Liver (tissue), 9 donors: Measurements from ENCODE around the gene RCN2. TPM values are rescaled to one million over a fixed set of nuclear protein-coding genes. Genes with fewer than 3 reads are reported as not detected.

Source experiments
- DNase-seq: peaks from one replicate; pipeline ENCODE4 v3.0.0-alpha.2; 2017; ENCODE audit warnings: low spot score
- H3K27ac ChIP-seq, 2 donors: one replicate each; pipeline ENCODE4 v1.7.0; 2013; ENCODE audit warnings: inconsistent platforms in 2 of 2, low read length in 2 of 2, control low read depth in 1 of 2, low read depth in 1 of 2, mild to moderate bottlenecking in 1 of 2
- H3K27me3 ChIP-seq, 4 donors: one replicate each; pipeline versions ENCODE4 v1.6.1 to v1.7.0; 2013; ENCODE audit warnings: low read length in 3 of 4, inconsistent platforms in 1 of 4, mild to moderate bottlenecking in 1 of 4, moderate library complexity in 1 of 4; ENCODE audit not compliant: control insufficient read depth in 4 of 4, insufficient read depth in 4 of 4
- H3K36me3 ChIP-seq, 4 donors: one replicate each; pipeline versions ENCODE4 v1.6.1 to v1.7.0; 2013; ENCODE audit warnings: low read length in 3 of 4, mild to moderate bottlenecking in 3 of 4, low read depth in 1 of 4, moderate library complexity in 1 of 4; ENCODE audit not compliant: control insufficient read depth in 4 of 4, insufficient read depth in 3 of 4
- H3K4me1 ChIP-seq, 4 donors: one replicate each; pipeline versions ENCODE4 v1.6.1 to v1.7.0; 2013; ENCODE audit warnings: low read length in 3 of 4, mild to moderate bottlenecking in 3 of 4, moderate library complexity in 1 of 4; ENCODE audit not compliant: control insufficient read depth in 4 of 4, insufficient read depth in 4 of 4
- H3K4me3 ChIP-seq, 3 donors: one replicate each; pipeline versions ENCODE4 v1.6.1 to v1.7.0; 2013; ENCODE audit warnings: low read length in 3 of 3, control low read depth in 1 of 3, low read depth in 1 of 3, mild to moderate bottlenecking in 1 of 3
- H3K9ac ChIP-seq, 2 donors: one replicate each; pipeline ENCODE4 v1.7.0; 2013; ENCODE audit warnings: low read length in 2 of 2, mild to moderate bottlenecking in 2 of 2, moderate library complexity in 2 of 2, control low read depth in 1 of 2, low read depth in 1 of 2
- H3K9me3 ChIP-seq, 4 donors: one replicate each; pipeline versions ENCODE4 v1.6.1 to v1.7.0; 2013; ENCODE audit warnings: low read length in 3 of 4; ENCODE audit not compliant: control insufficient read depth in 4 of 4
- EGR1 ChIP-seq, 2 donors: IDR thresholded peaks; 2 replicates each; pipeline ENCODE4 v1.6.1; 2016 to 2018; ENCODE audit warnings: antibody characterized with exemption in 2 of 2, low read depth in 2 of 2
- FOXA2 ChIP-seq: IDR thresholded peaks from 2 replicates; pipeline ENCODE4 v1.6.1; 2016; ENCODE audit warnings: antibody characterized with exemption
- GABPA ChIP-seq, 2 donors: IDR thresholded peaks in 1 of 2; conservative IDR thresholded peaks in 1 of 2; 2 replicates each; pipeline ENCODE4 v1.6.1; 2016; ENCODE audit warnings: antibody characterized with exemption in 2 of 2, mild to moderate bottlenecking in 1 of 2, moderate library complexity in 1 of 2
- HNF4A ChIP-seq, 2 donors: conservative IDR thresholded peaks; 2 replicates each; pipeline ENCODE4 v1.6.1; 2016; ENCODE audit warnings: antibody characterized with exemption in 2 of 2, mild to moderate bottlenecking in 2 of 2
- HNF4G ChIP-seq: IDR thresholded peaks from 2 replicates; pipeline ENCODE4 v1.6.1; 2016; ENCODE audit warnings: antibody characterized with exemption
- JUND ChIP-seq, 2 donors: IDR thresholded peaks; 2 replicates each; pipeline ENCODE4 v1.6.1; 2016; ENCODE audit warnings: antibody characterized with exemption in 2 of 2
- NR2F2 ChIP-seq: IDR thresholded peaks from 2 replicates; pipeline ENCODE4 v1.6.1; 2016; ENCODE audit warnings: antibody characterized with exemption
- SP1 ChIP-seq: IDR thresholded peaks from 2 replicates; pipeline ENCODE4 v1.6.1; 2018; ENCODE audit warnings: antibody characterized with exemption, mild to moderate bottlenecking
- polyA plus RNA-seq, 2 donors: library from polyadenylated mRNA; stranded (reverse) in 1 of 2; unstranded in 1 of 2; fragments of 200-250 nt in 1 of 2; fragments of >200 nt in 1 of 2; fragmentation: Nextera tagmentation in 1 of 2; extraction: Ambion mirVana in 1 of 2; gene quantifications; one replicate each; pipeline versions ENCODE4 v1.2.1 to v1.2.3, GENCODE V29; 2013 to 2015
- total RNA-seq, 2 donors: library from RNA; depleted of rRNA; stranded (reverse); fragments of >200 nt; gene quantifications; one replicate each; pipeline ENCODE4 v1.2.3, GENCODE V29; 2014
- TF ChIP-seq, protein P1 (sequence below): IDR thresholded peaks from 2 replicates; pipeline ENCODE4 v1.6.1; 2016; ENCODE audit warnings: antibody characterized with exemption, mild to moderate bottlenecking
- TF ChIP-seq, protein P2 (sequence below): fragments of 150-350 bp; IDR thresholded peaks from 2 replicates; pipeline ENCODE4 v1.5.1; 2017; ENCODE audit warnings: improper control_type of control experiment, low read depth, low read length; ENCODE audit not compliant: missing input control
- TF ChIP-seq, protein P3 (sequence below): IDR thresholded peaks from 2 replicates; pipeline ENCODE4 v1.6.1; 2016; ENCODE audit warnings: antibody characterized with exemption
- donor health status: healthy.
- donor health status: healthy.
- donor health status: healthy.
- donor health status: healthy.
- donor health status: healthy.

Gene RCN2
- total and polyA plus RNA-seq, 4 donors, result 8.7 to 28.2 (median 15.1) TPM

DNA sequence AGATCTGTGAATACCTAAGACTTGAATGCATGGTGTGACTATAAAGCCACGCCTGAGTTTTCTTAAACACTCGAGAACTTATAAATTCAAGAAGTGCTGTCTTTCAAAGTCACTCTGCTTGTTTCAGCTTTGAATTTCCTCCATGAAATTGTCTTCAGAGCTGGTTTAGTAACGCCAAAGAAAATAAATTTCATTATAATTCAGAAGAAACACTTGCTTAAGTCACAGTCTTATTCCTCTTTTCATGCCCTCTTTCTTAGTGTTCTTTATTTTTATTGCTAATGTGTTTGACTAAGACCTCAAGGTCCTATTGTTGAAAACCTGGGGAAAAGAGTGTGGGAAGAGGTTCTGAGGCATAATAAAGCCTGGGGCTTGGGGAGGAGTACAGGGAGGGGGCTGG is 3.3 kb upstream of the RCN2 start (continued):
- TF ChIP-seq, protein P1, sequence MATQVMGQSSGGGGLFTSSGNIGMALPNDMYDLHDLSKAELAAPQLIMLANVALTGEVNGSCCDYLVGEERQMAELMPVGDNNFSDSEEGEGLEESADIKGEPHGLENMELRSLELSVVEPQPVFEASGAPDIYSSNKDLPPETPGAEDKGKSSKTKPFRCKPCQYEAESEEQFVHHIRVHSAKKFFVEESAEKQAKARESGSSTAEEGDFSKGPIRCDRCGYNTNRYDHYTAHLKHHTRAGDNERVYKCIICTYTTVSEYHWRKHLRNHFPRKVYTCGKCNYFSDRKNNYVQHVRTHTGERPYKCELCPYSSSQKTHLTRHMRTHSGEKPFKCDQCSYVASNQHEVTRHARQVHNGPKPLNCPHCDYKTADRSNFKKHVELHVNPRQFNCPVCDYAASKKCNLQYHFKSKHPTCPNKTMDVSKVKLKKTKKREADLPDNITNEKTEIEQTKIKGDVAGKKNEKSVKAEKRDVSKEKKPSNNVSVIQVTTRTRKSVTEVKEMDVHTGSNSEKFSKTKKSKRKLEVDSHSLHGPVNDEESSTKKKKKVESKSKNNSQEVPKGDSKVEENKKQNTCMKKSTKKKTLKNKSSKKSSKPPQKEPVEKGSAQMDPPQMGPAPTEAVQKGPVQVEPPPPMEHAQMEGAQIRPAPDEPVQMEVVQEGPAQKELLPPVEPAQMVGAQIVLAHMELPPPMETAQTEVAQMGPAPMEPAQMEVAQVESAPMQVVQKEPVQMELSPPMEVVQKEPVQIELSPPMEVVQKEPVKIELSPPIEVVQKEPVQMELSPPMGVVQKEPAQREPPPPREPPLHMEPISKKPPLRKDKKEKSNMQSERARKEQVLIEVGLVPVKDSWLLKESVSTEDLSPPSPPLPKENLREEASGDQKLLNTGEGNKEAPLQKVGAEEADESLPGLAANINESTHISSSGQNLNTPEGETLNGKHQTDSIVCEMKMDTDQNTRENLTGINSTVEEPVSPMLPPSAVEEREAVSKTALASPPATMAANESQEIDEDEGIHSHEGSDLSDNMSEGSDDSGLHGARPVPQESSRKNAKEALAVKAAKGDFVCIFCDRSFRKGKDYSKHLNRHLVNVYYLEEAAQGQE, result no peak
- TF ChIP-seq EGR1 (IDR thresholded peaks at IDR 0.05; ENCODE audit: low read depth in 2 of 2), result no peak
- TF ChIP-seq GABPA (IDR thresholded peaks at IDR 0.05 in 1 of 2, conservative IDR thresholded peaks at IDR 0.05 in 1 of 2), result no peak

DNA sequence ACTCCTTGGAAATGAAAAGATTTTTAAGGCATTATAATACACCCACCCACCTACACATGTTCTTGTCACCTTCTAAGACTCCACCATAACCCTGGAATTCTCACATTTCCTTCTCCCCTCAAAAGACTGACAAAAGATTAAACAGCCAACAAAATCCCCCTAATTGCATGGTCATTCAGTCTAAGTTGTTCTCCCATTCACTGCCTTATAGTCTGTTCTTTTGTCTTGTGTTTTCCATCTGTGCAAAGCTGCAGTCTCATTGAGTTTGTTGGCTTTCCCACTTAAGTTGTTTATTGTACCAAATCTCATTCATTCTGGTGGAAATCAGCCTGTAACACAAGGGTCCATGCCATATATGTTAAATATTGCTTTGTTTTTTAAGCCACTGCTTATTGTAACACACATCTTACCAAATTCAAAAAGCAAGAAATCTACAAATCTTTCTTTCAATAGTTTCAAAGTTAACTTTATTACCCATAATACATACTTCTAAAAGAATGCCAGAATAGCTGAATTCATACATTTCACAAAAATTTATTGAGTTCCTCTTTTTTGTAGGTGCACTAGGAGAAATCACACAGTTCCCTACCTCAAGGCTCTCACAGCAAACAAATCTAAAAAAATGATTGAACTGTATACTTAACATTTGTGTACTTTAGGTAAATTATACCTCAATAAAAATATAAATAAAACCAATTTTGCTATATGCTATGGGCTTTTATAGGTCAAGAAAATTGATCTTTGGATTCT is 2.4 kb upstream of the RCN2 start:
- no peak for TF ChIP-seq FOXA2
- TF ChIP-seq, protein P2, sequence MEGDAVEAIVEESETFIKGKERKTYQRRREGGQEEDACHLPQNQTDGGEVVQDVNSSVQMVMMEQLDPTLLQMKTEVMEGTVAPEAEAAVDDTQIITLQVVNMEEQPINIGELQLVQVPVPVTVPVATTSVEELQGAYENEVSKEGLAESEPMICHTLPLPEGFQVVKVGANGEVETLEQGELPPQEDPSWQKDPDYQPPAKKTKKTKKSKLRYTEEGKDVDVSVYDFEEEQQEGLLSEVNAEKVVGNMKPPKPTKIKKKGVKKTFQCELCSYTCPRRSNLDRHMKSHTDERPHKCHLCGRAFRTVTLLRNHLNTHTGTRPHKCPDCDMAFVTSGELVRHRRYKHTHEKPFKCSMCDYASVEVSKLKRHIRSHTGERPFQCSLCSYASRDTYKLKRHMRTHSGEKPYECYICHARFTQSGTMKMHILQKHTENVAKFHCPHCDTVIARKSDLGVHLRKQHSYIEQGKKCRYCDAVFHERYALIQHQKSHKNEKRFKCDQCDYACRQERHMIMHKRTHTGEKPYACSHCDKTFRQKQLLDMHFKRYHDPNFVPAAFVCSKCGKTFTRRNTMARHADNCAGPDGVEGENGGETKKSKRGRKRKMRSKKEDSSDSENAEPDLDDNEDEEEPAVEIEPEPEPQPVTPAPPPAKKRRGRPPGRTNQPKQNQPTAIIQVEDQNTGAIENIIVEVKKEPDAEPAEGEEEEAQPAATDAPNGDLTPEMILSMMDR, result no peak
- no peak for TF ChIP-seq HNF4G
- no peak for TF ChIP-seq SP1
- no peak for TF ChIP-seq JUND (IDR thresholded peaks at IDR 0.05)
- TF ChIP-seq, protein P1, result no peak
- TF ChIP-seq, protein P3, sequence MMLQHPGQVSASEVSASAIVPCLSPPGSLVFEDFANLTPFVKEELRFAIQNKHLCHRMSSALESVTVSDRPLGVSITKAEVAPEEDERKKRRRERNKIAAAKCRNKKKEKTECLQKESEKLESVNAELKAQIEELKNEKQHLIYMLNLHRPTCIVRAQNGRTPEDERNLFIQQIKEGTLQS, result no peak
- TF ChIP-seq HNF4A (conservative IDR thresholded peaks at IDR 0.05), result no peak
- TF ChIP-seq NR2F2, result no peak
- no peak overlapping the region for H3K4me3 ChIP-seq
- no peak overlapping the region for H3K9ac ChIP-seq
- H3K36me3 ChIP-seq, result no peaks in the 10 kb centered on the region
- H3K27ac ChIP-seq, result no peak overlapping the region
- no peaks in the 10 kb centered on the region for H3K27me3 ChIP-seq
- H3K4me1 ChIP-seq, result peaks cover 2 to 17% (median 10%) of the 10 kb centered on the region in 4 donors
- no peaks in the 10 kb centered on the region for H3K9me3 ChIP-seq
- no peak for DNase-seq
